Loucy (cell line): Measurements from ENCODE around the gene RHEX.

Experiments used
- H2AFZ ChIP-seq: fragments of 200-600 bp; sonication (generic); 2 replicates; pipeline ENCODE4 v1.6.0; 2016; ENCODE audit warnings: antibody characterized with exemption, mild to moderate bottlenecking, low read length, moderate library complexity
- H3F3A ChIP-seq: fragments of 200-600 bp; 2 replicates; pipeline ENCODE4 v1.6.0; 2016; ENCODE audit warnings: antibody characterized with exemption, low read depth, mild to moderate bottlenecking
- H3K27me3 ChIP-seq: fragments of 200-600 bp; sonication (generic); 2 replicates; pipeline ENCODE4 v1.6.1; 2014; ENCODE audit warnings: low read length, mild to moderate bottlenecking; ENCODE audit not compliant: insufficient read depth, poor library complexity, severe bottlenecking
- H3K36me3 ChIP-seq: fragments of 200-600 bp; sonication (generic); 2 replicates; pipeline ENCODE4 v1.6.1; 2016; ENCODE audit warnings: low read length; ENCODE audit not compliant: insufficient read depth
- H3K4me1 ChIP-seq: fragments of 200-600 bp; sonication (generic); 2 replicates; pipeline ENCODE4 v1.5.1; 2014; ENCODE audit warnings: low read length, mild to moderate bottlenecking; ENCODE audit not compliant: insufficient read depth, poor library complexity, severe bottlenecking
- H3K4me2 ChIP-seq: fragments of 200-600 bp; sonication (generic); 2 replicates; pipeline ENCODE4 v1.6.0; 2014; ENCODE audit warnings: antibody characterized with exemption, low read length, low read depth, mild to moderate bottlenecking; ENCODE audit not compliant: poor library complexity, severe bottlenecking
- H3K4me3 ChIP-seq: fragments of 200-600 bp; sonication (generic); 2 replicates; pipeline ENCODE4 v1.5.1; 2014; ENCODE audit warnings: low read length, mild to moderate bottlenecking, mixed read lengths; ENCODE audit not compliant: poor library complexity, severe bottlenecking
- H3K79me2 ChIP-seq: fragments of 200-600 bp; sonication (generic); 2 replicates; pipeline ENCODE4 v1.6.1; 2014; ENCODE audit warnings: low read length; ENCODE audit not compliant: insufficient read depth
- H3K9ac ChIP-seq: fragments of 200-600 bp; sonication (generic); 2 replicates; pipeline ENCODE4 v1.6.0; 2014; ENCODE audit warnings: mild to moderate bottlenecking, low read depth, low read length, moderate library complexity; ENCODE audit not compliant: poor library complexity, severe bottlenecking
- H3K9me2 ChIP-seq: fragments of 200-600 bp; sonication (generic); replicated peaks from 2 replicates; pipeline ENCODE4 v1.6.1; 2016; ENCODE audit warnings: low read depth, low read length, mixed read lengths
- H3K9me3 ChIP-seq: fragments of 200-600 bp; sonication (generic); 2 replicates; pipeline ENCODE4 v1.6.1; 2014; ENCODE audit warnings: mild to moderate bottlenecking, antibody characterized with exemption, low read length, low read depth; ENCODE audit not compliant: insufficient read depth
- H4K20me1 ChIP-seq: fragments of 200-600 bp; sonication (generic); 2 replicates; pipeline ENCODE4 v1.6.0; 2014; ENCODE audit warnings: antibody characterized with exemption, low read length, mild to moderate bottlenecking; ENCODE audit not compliant: insufficient read depth, poor library complexity, severe bottlenecking
- CTCF ChIP-seq: fragments of 200-600 bp; sonication (generic); conservative IDR thresholded peaks from 2 replicates; pipeline ENCODE4 v1.5.1; 2014; ENCODE audit warnings: mild to moderate bottlenecking, antibody characterized with exemption, low read length
- EZH2phosphoT487 ChIP-seq: fragments of 200-600 bp; IDR thresholded peaks from 2 replicates; pipeline ENCODE4 v1.6.1; 2018; ENCODE audit warnings: antibody characterized with exemption, mild to moderate bottlenecking, moderate library complexity, borderline replicate concordance

Gene RHEX

GRCh38 chr1:206144605-206145004, 91.6 kb downstream of the RHEX start:
- H3K27me3 ChIP-seq = no peaks in the 10 kb centered on the region
- TF ChIP-seq EZH2phosphoT487 = no peak
- no peak for TF ChIP-seq CTCF

GRCh38 chr1:206145771-206146290, 92.9 kb downstream of the RHEX start:
- TF ChIP-seq EZH2phosphoT487 = no peak
- TF ChIP-seq CTCF = no peak
- H3K4me1 ChIP-seq = no peaks in the 10 kb centered on the region
- no peaks in the 10 kb centered on the region for H4K20me1 ChIP-seq
- H3K9ac ChIP-seq = no peak overlapping the region
- H3K79me2 ChIP-seq = no peaks in the 10 kb centered on the region
- no peak overlapping the region for H3K4me2 ChIP-seq
- H3K9me3 ChIP-seq = no peaks in the 10 kb centered on the region
- no peaks in the 10 kb centered on the region for H3F3A ChIP-seq
- no peak overlapping the region for H2AFZ ChIP-seq
- H3K9me2 ChIP-seq = no peaks in the 10 kb centered on the region
- H3K36me3 ChIP-seq = no peaks in the 10 kb centered on the region
- H3K27me3 ChIP-seq = no peaks in the 10 kb centered on the region
- no peak overlapping the region for H3K4me3 ChIP-seq

More at GRCh38 chr1:206144605-206145004, 91.6 kb downstream of the RHEX start:
- Histone ChIP-seq H3K36me3 (no peaks in the 10 kb centered on the region), H2AFZ (no peak overlapping the region), H3K4me2 (no peak overlapping the region), H3K4me1 (no peaks in the 10 kb centered on the region), H3K79me2 (no peaks in the 10 kb centered on the region), H3F3A (no peaks in the 10 kb centered on the region), H3K4me3 (no peak overlapping the region), H3K9ac (no peak overlapping the region), H3K9me2 (no peaks in the 10 kb centered on the region), H3K9me3 (no peaks in the 10 kb centered on the region), H4K20me1 (no peaks in the 10 kb centered on the region)
